ENCODE data around the gene KRT8. TPM values are rescaled to one million over a fixed set of nuclear protein-coding genes. Genes with fewer than 3 reads are reported as not detected.

The KRT8 gene
- total and polyA plus RNA-seq, 2 of the 13 experiments (the other 11 are each of a cell fraction or from before 2014, with no cell fraction given): 498 to 718 TPM

- TF ChIP-seq ZBTB37 (CRISPR knock-in tag; IDR thresholded peaks at IDR 0.05): no peak
- no peak for TF ChIP-seq CENPT (CRISPR knock-in tag; IDR thresholded peaks at IDR 0.05; ENCODE audit: low read depth)
- TF ChIP-seq DDIT3 (CRISPR knock-in tag; IDR thresholded peaks at IDR 0.05): no peak
- TF ChIP-seq SNAPC4 (CRISPR knock-in tag; IDR thresholded peaks at IDR 0.05): no peak
- no peak for TF ChIP-seq CC2D1A (CRISPR knock-in tag; IDR thresholded peaks at IDR 0.05)
- TF ChIP-seq ATF3 (CRISPR knock-in tag; IDR thresholded peaks at IDR 0.05): no peak
- TF ChIP-seq ZNF407 (CRISPR knock-in tag; IDR thresholded peaks at IDR 0.05; ENCODE audit: not compliant biosample characterization): no peak
- no peak for TF ChIP-seq ZNF781 (CRISPR knock-in tag; IDR thresholded peaks at IDR 0.05; ENCODE audit: borderline replicate concordance, not compliant biosample characterization)
- TF ChIP-seq KDM6A (CRISPR knock-in tag; IDR thresholded peaks at IDR 0.05; ENCODE audit: low read depth): no peak
- no peak for TF ChIP-seq BATF2 (CRISPR knock-in tag; IDR thresholded peaks at IDR 0.05)
- no peak for TF ChIP-seq SMAD3 (CRISPR knock-in tag; IDR thresholded peaks at IDR 0.05)
Observed at GRCh38 chr12:52879394-52880351, 25.2 kb downstream of the KRT8 start (continued).
